Stimulated activated CD8-positive, alpha-beta memory T cell treated with anti-CD3 and anti-CD28 coated beads, Interleukin-15, amount 100 ng/mL, for 24 hours (primary cell): ENCODE data around the gene EFHC2.

Experiments
- DNase-seq: peaks from one replicate; pipeline ENCODE4 v3.0.0-alpha.2; 2020; ENCODE audit warnings: low read depth

Gene EFHC2

GRCh38 chrX:44343412-44344141, at the start of gene EFHC2:
EFHC2 (minus strand) TSS chrX:44343672; CDS start chrX:44343588, 84 bp downstream.
- peak; percentile 4 for DNase-seq

- DNase-seq, result no peak
These were observed 49.3 kb upstream of the EFHC2 start for GRCh38 chrX:44392767-44393166.

GRCh38 chrX:44384688-44385338, 41.3 kb upstream of the EFHC2 start:
- no peak for DNase-seq

- no peak for DNase-seq
These were observed 39.4 kb upstream of the EFHC2 start for GRCh38 chrX:44382871-44383270.

GRCh38 chrX:44352758-44353157, 9.3 kb upstream of the EFHC2 start:
- no peak for DNase-seq

- DNase-seq, result no peak
These were observed 6.1 kb upstream of the EFHC2 start for GRCh38 chrX:44349561-44349960.

- DNase-seq, result no peak
These were observed 1.2 kb upstream of the EFHC2 start for GRCh38 chrX:44344687-44345086.

GRCh38 chrX:44344194-44344593, 722 bp upstream of the EFHC2 start:
- peak; percentile 4 for DNase-seq

GRCh38 chrX:44342866-44343265, 606 bp downstream of the EFHC2 start:
- DNase-seq, result no peak

- no peak for DNase-seq
These were observed 5.1 kb downstream of the EFHC2 start for GRCh38 chrX:44338361-44338760.

GRCh38 chrX:44332437-44332836, 11.0 kb downstream of the EFHC2 start:
- no peak for DNase-seq

GRCh38 chrX:44330227-44330626, 13.2 kb downstream of the EFHC2 start:
- DNase-seq, result no peak

GRCh38 chrX:44319550-44319949, 23.9 kb downstream of the EFHC2 start:
- no peak for DNase-seq

GRCh38 chrX:44317181-44317580, 26.3 kb downstream of the EFHC2 start:
- DNase-seq, result no peak

- DNase-seq, result no peak
These were observed 28.7 kb downstream of the EFHC2 start for GRCh38 chrX:44314808-44315207.

- DNase-seq, result no peak
These were observed 29.2 kb downstream of the EFHC2 start for GRCh38 chrX:44314259-44314734.

- DNase-seq, result no peak
These were observed 31.1 kb downstream of the EFHC2 start for GRCh38 chrX:44312421-44312820.

- no peak for DNase-seq
These were observed 33.2 kb downstream of the EFHC2 start for GRCh38 chrX:44310227-44310626.

- no peak for DNase-seq
These were observed 34.6 kb downstream of the EFHC2 start for GRCh38 chrX:44308869-44309268.

GRCh38 chrX:44306356-44306755, 37.1 kb downstream of the EFHC2 start:
- no peak for DNase-seq

- DNase-seq, result no peak
These were observed 37.6 kb downstream of the EFHC2 start for GRCh38 chrX:44305921-44306320.

- no peak for DNase-seq
These were observed 40.4 kb downstream of the EFHC2 start for GRCh38 chrX:44303119-44303518.

- no peak for DNase-seq
These were observed 44.3 kb downstream of the EFHC2 start for GRCh38 chrX:44299177-44299576.
